ENCODE results near the gene NCOR2. TPM values are rescaled to one million over a fixed set of nuclear protein-coding genes. Genes with fewer than 3 reads are reported as not detected.

Gene NCOR2
- total RNA-seq, 4 donors from 2014 or later, result 45.3 to 178 (median 99.9) TPM

- Histone ChIP-seq H3K36me3 (no peaks in the 10 kb centered on the region), H3K27ac (no peak overlapping the region), H3K4me3 (replicated peaks in 1 of 3) (no peak overlapping the region), H3K27me3 (no peaks in the 10 kb centered on the region), H3K4me1 (peaks cover 12 to 15% of the 10 kb centered on the region in 2 donors), H3K9me3 (no peaks in the 10 kb centered on the region)
- DNase-seq, result no peak
- intact Hi-C loops (cut with DNase I), result no loop called here
- TF ChIP-seq CTCF (IDR thresholded peaks at IDR 0.05), result no peak
- no peak for TF ChIP-seq POLR2A (IDR thresholded peaks at IDR 0.05)
- WGBS, 2 donors, result 69 to 84% methylated on average over 4 to 5 of the region's 5 CpGs
Measured at GRCh38 chr12:124532967-124533366, 34.4 kb downstream of the NCOR2 start.

GRCh38 chr12:124532331-124532750 is 35.1 kb downstream of the NCOR2 start:
- H3K27me3 ChIP-seq, result no peaks in the 10 kb centered on the region
- H3K9me3 ChIP-seq, result no peaks in the 10 kb centered on the region
- no peaks in the 10 kb centered on the region for H3K36me3 ChIP-seq
- no peak for DNase-seq
- H3K4me3 ChIP-seq (replicated peaks in 1 of 3), result no peak overlapping the region
- no peak overlapping the region for H3K27ac ChIP-seq
- H3K4me1 ChIP-seq, result peaks cover 7 to 9% of the 10 kb centered on the region in 2 donors
- no peak for TF ChIP-seq POLR2A (IDR thresholded peaks at IDR 0.05)
- intact Hi-C loops (cut with DNase I), result no loop called here
- 79 to 83% methylated on average over 11 to 12 of the region's 14 CpGs for WGBS, 2 donors

GRCh38 chr12:124531906-124532305 is 35.5 kb downstream of the NCOR2 start:
- no peak for TF ChIP-seq POLR2A (IDR thresholded peaks at IDR 0.05)
- no peak for TF ChIP-seq CTCF (IDR thresholded peaks at IDR 0.05)
- H3K4me3 ChIP-seq (replicated peaks in 1 of 3), result no peak overlapping the region
- no peaks in the 10 kb centered on the region for H3K36me3 ChIP-seq
- 96% methylated on average over 6 to 10 of the region's 11 CpGs for WGBS, 2 donors
- intact Hi-C loops (cut with DNase I), result no loop called here
- peaks cover 3 to 5% of the 10 kb centered on the region in 2 donors for H3K4me1 ChIP-seq
- no peaks in the 10 kb centered on the region for H3K9me3 ChIP-seq
- no peaks in the 10 kb centered on the region for H3K27me3 ChIP-seq
- no peak overlapping the region for H3K27ac ChIP-seq
- DNase-seq, result no peak

- no peaks in the 10 kb centered on the region for H3K9me3 ChIP-seq
- H3K27ac ChIP-seq, result no peak overlapping the region
- H3K36me3 ChIP-seq, result no peaks in the 10 kb centered on the region
- 63 to 82% methylated on average over 14 of the region's 14 CpGs for WGBS, 2 donors
- no peak for DNase-seq
- no peak overlapping the region for H3K4me3 ChIP-seq (replicated peaks in 1 of 3)
- no peaks in the 10 kb centered on the region for H3K27me3 ChIP-seq
- no peak for TF ChIP-seq POLR2A (IDR thresholded peaks at IDR 0.05)
- TF ChIP-seq CTCF (IDR thresholded peaks at IDR 0.05), result no peak
- intact Hi-C loops (cut with DNase I), result no loop called here
- H3K4me1 ChIP-seq, result no peaks in the 10 kb centered on the region
Measured at GRCh38 chr12:124531281-124531745, 36.1 kb downstream of the NCOR2 start.

GRCh38 chr12:124530637-124531263 is 36.7 kb downstream of the NCOR2 start:
- 86% methylated on average over 7 to 8 of the region's 9 CpGs for WGBS, 2 donors
- Histone ChIP-seq H3K4me1 (no peaks in the 10 kb centered on the region), H3K27ac (no peak overlapping the region), H3K27me3 (no peaks in the 10 kb centered on the region), H3K4me3 (replicated peaks in 1 of 3) (no peak overlapping the region), H3K9me3 (no peaks in the 10 kb centered on the region), H3K36me3 (no peaks in the 10 kb centered on the region)
- DNase-seq, result no peak
- intact Hi-C loops (cut with DNase I), result no loop called here
- TF ChIP-seq POLR2A (IDR thresholded peaks at IDR 0.05), result no peak
- TF ChIP-seq CTCF (IDR thresholded peaks at IDR 0.05), result no peak
